HUES48 (cell line): ENCODE data around the gene POLR1B.
"Not testable (repeated sequence)": the region's sequence is repeated elsewhere in the genome, so short reads cannot be mapped to it uniquely, and the experiment has no call there.

ENCODE experiments used
- H3K27ac ChIP-seq: one replicate; pipeline ENCODE4 v1.7.0; 2013; ENCODE audit warnings: low read depth, low read length, inconsistent platforms
- H3K27me3 ChIP-seq: 2 replicates; pipeline ENCODE4 v1.6.1; 2013; ENCODE audit warnings: mild to moderate bottlenecking, low read length; ENCODE audit not compliant: control insufficient read depth, insufficient read depth
- H3K36me3 ChIP-seq: 2 replicates; pipeline ENCODE4 v1.6.1; 2013; ENCODE audit warnings: low read length; ENCODE audit not compliant: control insufficient read depth, insufficient read depth
- H3K4me1 ChIP-seq: 2 replicates; pipeline ENCODE4 v1.6.1; 2013; ENCODE audit warnings: mild to moderate bottlenecking, low read length; ENCODE audit not compliant: control insufficient read depth, insufficient read depth
- H3K4me3 ChIP-seq: 2 replicates; pipeline ENCODE4 v1.5.1; 2013; ENCODE audit warnings: mild to moderate bottlenecking, low read depth, low read length
- H3K9ac ChIP-seq: 2 replicates; pipeline ENCODE4 v1.6.1; 2013; ENCODE audit warnings: mild to moderate bottlenecking, low read depth, low read length, moderate library complexity
- H3K9me3 ChIP-seq: 2 replicates; pipeline ENCODE4 v1.6.1; 2013; ENCODE audit warnings: low read length; ENCODE audit not compliant: control insufficient read depth, insufficient read depth

POLR1B gene

GRCh38 chr2:112541315-112542122, 746 bp upstream of the POLR1B start:
- Histone ChIP-seq H3K9me3 (no peaks in the 10 kb centered on the region), H3K27ac (peak overlapping the region; percentile 94), H3K36me3 (peaks cover 12% of the 10 kb centered on the region), H3K9ac (peak overlapping the region; percentile 97), H3K4me1 (0 out of 2 replicates have a peak, but pooled peaks cover 5% of the 10 kb centered on the region), H3K4me3 (peak overlapping the region; percentile 96), H3K27me3 (no peaks in the 10 kb centered on the region)

GRCh38 chr2:112542984-112543661, 858 bp downstream of the POLR1B start:
- H3K9me3 ChIP-seq, result no peaks in the 10 kb centered on the region
- peak overlapping the region; percentile 96 for H3K4me3 ChIP-seq
- H3K4me1 ChIP-seq, result 0 out of 2 replicates have a peak, but pooled peaks cover 5% of the 10 kb centered on the region
- H3K27me3 ChIP-seq, result no peaks in the 10 kb centered on the region
- H3K36me3 ChIP-seq, result peaks cover 27% of the 10 kb centered on the region
- H3K27ac ChIP-seq, result no peak overlapping the region
- H3K9ac ChIP-seq, result peak overlapping the region; percentile 97

DNA sequence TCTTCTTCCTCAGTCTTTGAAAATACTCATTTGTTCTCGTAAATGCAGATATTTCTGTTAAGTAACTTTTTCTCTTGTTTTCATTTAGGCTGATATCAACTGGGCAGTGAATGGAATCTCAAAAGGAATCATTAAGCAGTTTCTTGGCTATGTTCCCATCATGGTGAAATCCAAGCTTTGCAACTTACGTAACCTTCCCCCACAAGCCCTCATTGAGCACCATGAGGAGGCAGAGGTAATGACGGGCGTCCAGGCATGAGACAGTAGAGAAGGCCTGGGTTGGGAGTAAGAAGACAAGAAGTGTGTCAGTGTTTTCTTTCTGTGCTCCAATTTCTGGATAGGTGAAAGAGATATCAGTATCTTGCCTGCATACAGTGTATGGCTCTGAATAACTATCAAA, 5.1 kb downstream of the POLR1B start:
- H3K9ac ChIP-seq, result no peak overlapping the region
- H3K4me3 ChIP-seq, result no peak overlapping the region
- H3K36me3 ChIP-seq, result peaks cover 67% of the 10 kb centered on the region
- no peaks in the 10 kb centered on the region for H3K9me3 ChIP-seq
- no peaks in the 10 kb centered on the region for H3K27me3 ChIP-seq
- no peak overlapping the region for H3K27ac ChIP-seq
- no peaks in the 10 kb centered on the region for H3K4me1 ChIP-seq

- Histone ChIP-seq H3K27me3 (no peaks in the 10 kb centered on the region), H3K9me3 (no peaks in the 10 kb centered on the region), H3K4me3 (no peak overlapping the region), H3K9ac (no peak overlapping the region), H3K36me3 (peaks cover 83% of the 10 kb centered on the region), H3K4me1 (no peaks in the 10 kb centered on the region), H3K27ac (no peak overlapping the region)
Measured at GRCh38 chr2:112548980-112549379, 6.7 kb downstream of the POLR1B start.

GRCh38 chr2:112566104-112566503, 23.8 kb downstream of the POLR1B start:
- Histone ChIP-seq H3K36me3 (peaks cover 92% of the 10 kb centered on the region), H3K4me1 (no peaks in the 10 kb centered on the region), H3K9me3 (no peaks in the 10 kb centered on the region), H3K27ac (no peak overlapping the region), H3K27me3 (no peaks in the 10 kb centered on the region), H3K9ac (no peak overlapping the region), H3K4me3 (no peak overlapping the region)

DNA sequence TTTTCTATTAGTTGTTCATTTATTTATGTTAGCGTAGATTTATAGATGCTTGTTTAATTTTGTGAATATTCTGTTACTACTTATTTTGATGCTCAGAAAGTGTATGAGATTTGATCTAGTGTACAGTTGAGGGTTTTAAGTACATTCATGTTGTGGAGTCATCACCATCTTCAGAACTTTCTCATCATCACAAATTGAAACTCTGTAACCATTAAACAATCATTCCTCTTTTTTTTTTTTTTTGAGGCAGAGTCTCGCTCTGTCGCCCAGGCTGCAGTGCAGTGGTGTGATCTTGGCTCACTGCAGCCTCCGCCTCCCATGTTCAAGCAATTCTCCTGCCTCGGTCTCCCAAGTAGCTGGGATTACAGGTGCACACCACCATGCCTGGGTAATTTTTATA, 24.2 kb downstream of the POLR1B start:
- H3K27ac ChIP-seq, H3K9ac ChIP-seq, H3K27me3 ChIP-seq, H3K4me1 ChIP-seq, H3K4me3 ChIP-seq, H3K9me3 ChIP-seq: not testable (repeated sequence)
- peaks cover 92% of the 10 kb centered on the region for H3K36me3 ChIP-seq

DNA sequence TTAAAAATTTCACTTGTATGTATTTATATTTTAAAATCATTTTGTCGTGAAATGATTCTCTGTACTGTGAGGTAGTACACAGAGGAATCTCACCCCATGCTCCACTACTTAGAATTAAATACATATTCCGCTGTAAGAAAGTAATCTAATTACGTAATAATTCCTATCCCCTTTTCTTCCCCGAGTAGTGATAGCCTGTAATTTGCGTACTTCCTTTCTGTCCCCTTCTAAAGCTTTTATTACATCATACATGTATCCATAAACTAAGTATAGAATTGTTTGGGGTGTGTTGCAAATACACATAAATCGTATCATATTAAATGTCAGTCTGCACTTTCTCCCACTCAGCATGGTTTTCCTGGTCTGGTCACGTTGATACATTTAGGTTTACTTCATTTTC, 29.7 kb downstream of the POLR1B start:
- Histone ChIP-seq H3K27me3 (no peaks in the 10 kb centered on the region), H3K4me1 (no peaks in the 10 kb centered on the region), H3K9me3 (no peaks in the 10 kb centered on the region), H3K27ac (no peak overlapping the region), H3K9ac (no peak overlapping the region), H3K4me3 (no peak overlapping the region), H3K36me3 (peaks cover 97% of the 10 kb centered on the region)

GRCh38 chr2:112577756-112578155, 35.5 kb downstream of the POLR1B start:
- H3K9me3 ChIP-seq, result no peaks in the 10 kb centered on the region

GRCh38 chr2:112579241-112579640, 37.0 kb downstream of the POLR1B start:
- Histone ChIP-seq H3K27ac (no peak overlapping the region), H3K27me3 (no peaks in the 10 kb centered on the region), H3K9ac (no peak overlapping the region), H3K4me3 (no peak overlapping the region), H3K36me3 (peaks cover 29% of the 10 kb centered on the region), H3K9me3 (no peaks in the 10 kb centered on the region), H3K4me1 (0 out of 2 replicates have a peak, but pooled peaks cover 7% of the 10 kb centered on the region)

More at GRCh38 chr2:112577756-112578155, 35.5 kb downstream of the POLR1B start:
- Histone ChIP-seq H3K27me3 (no peaks in the 10 kb centered on the region), H3K4me3 (no peak overlapping the region), H3K4me1 (no peaks in the 10 kb centered on the region), H3K9ac (no peak overlapping the region), H3K36me3 (peaks cover 42% of the 10 kb centered on the region), H3K27ac (no peak overlapping the region)

- Histone ChIP-seq H3K27ac (no peak overlapping the region), H3K27me3 (no peaks in the 10 kb centered on the region), H3K9ac (no peak overlapping the region), H3K4me3 (no peak overlapping the region), H3K36me3 (peaks cover 21% of the 10 kb centered on the region), H3K4me1 (0 out of 2 replicates have a peak, but pooled peaks cover 7% of the 10 kb centered on the region), H3K9me3 (no peaks in the 10 kb centered on the region)
Measured at GRCh38 chr2:112580084-112580483, 37.8 kb downstream of the POLR1B start.

DNA sequence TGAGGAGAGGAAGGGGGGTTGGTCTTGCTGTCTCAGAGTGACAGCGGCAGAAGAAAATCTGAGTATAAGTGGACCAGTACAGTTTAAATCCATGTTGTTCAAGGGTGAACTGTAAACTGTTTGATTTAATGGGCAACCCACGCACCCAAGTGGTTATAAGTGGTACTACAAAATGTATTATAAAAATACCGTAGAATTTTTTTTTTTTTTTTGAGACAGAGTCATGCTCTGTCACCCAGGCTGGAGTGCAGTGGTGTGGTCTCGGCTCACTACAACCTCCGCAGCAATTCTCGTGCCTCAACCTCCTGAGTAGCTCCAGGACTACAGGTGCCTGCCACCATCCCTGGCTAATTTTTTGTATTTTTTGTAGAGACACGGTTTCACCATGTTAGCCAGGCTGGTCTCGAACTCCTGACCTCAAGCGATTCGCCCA, 40.1 kb downstream of the POLR1B start:
- no peak overlapping the region for H3K27ac ChIP-seq
- no peaks in the 10 kb centered on the region for H3K9me3 ChIP-seq
- no peaks in the 10 kb centered on the region for H3K27me3 ChIP-seq
- peaks cover 13% of the 10 kb centered on the region for H3K36me3 ChIP-seq
- 0 out of 2 replicates have a peak, but pooled peaks cover 7% of the 10 kb centered on the region for H3K4me1 ChIP-seq
- H3K4me3 ChIP-seq, result no peak overlapping the region
- no peak overlapping the region for H3K9ac ChIP-seq
